HEK293 (cell line): ENCODE results near the gene EME2.

Source experiments
- REPIN1 ChIP-seq: fragments of 450-650 bp; formaldehyde crosslinking; IDR thresholded peaks from 2 replicates; pipeline ENCODE4 v1.5.1; 2017; ENCODE audit warnings: missing biosample characterization, missing genetic modification characterization, low read depth
- ZBTB21 ChIP-seq: fragments of 450-650 bp; formaldehyde crosslinking; IDR thresholded peaks from 2 replicates; pipeline ENCODE4 v1.5.1; 2017; ENCODE audit warnings: missing biosample characterization, missing genetic modification characterization
- ZFP37 ChIP-seq: fragments of 450-650 bp; formaldehyde crosslinking; IDR thresholded peaks from 2 replicates; pipeline ENCODE4 v1.5.1; 2016; ENCODE audit warnings: missing biosample characterization, missing genetic modification characterization
- ZNF175 ChIP-seq: fragments of 450-650 bp; formaldehyde crosslinking; IDR thresholded peaks from 2 replicates; pipeline ENCODE4 v1.5.1; 2016; ENCODE audit warnings: missing biosample characterization, missing genetic modification characterization
- ZNF24 ChIP-seq: fragments of 450-650 bp; formaldehyde crosslinking; IDR thresholded peaks from 2 replicates; pipeline ENCODE4 v1.5.1; 2016; ENCODE audit warnings: missing biosample characterization, missing genetic modification characterization
- ZNF423 ChIP-seq: fragments of 450-650 bp; formaldehyde crosslinking; IDR thresholded peaks from 2 replicates; pipeline ENCODE4 v1.5.1; 2016; ENCODE audit warnings: missing biosample characterization, missing genetic modification characterization
- TF ChIP-seq, protein P1 (sequence below): fragments of 450-650 bp; formaldehyde crosslinking; IDR thresholded peaks from 2 replicates; pipeline ENCODE4 v1.5.1; 2016; ENCODE audit warnings: missing biosample characterization, missing genetic modification characterization
- TF ChIP-seq, protein P2 (sequence below): fragments of 450-650 bp; formaldehyde crosslinking; IDR thresholded peaks from 2 replicates; pipeline ENCODE4 v1.5.1; 2016; ENCODE audit warnings: missing biosample characterization, missing genetic modification characterization
- TF ChIP-seq, protein P3 (sequence below): fragments of 450-650 bp; formaldehyde crosslinking; IDR thresholded peaks from 2 replicates; pipeline ENCODE4 v1.5.1; 2016; ENCODE audit warnings: missing biosample characterization, missing genetic modification characterization, low read depth

DNA sequence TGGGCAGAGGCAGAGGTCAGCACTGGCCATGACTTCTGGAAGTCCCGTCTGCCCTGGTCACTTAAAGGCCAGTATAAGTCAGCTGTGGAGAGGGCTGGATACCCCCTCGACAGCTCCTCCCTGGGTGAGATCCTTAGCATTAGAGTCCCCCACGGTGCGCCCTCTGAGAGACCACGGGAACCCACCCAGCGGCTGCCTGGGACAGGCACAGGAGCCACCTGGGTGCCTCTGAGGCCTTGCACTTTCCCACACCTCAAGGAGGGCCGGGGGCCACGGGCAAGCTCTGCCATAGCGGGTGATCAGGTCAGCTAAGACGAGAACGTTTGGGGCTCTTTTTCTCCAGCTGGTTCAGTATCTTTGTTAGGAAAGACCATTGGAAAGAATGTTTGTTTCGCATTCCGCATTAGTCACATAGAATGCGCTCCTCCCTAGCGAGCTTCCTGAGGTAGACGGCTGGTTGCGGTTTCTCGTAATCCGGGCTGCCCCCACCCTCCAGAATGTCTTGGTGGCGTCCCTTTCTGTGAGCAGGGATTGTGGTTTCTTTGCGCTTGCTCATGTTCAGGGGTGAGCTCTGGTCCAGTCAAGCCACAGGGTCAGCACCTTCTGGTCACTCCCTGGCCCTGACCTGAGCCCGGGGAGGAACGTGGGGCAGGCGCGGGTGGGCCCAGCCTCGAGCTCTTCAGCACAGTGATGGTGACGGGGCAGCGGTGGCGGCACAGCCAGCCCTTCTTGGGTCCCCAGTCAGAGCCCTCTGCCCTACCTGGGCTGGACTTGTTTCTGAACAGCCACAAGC, 26.5 kb upstream of the EME2 start:
- TF ChIP-seq ZBTB21 (no peak), ZFP37 (tag by site-specific recombination) (no peak), REPIN1 (tag by site-specific recombination) (no peak), ZNF175 (tag by site-specific recombination) (no peak), ZNF24 (tag by site-specific recombination) (no peak), ZNF423 (no peak)
- TF ChIP-seq, protein P1, sequence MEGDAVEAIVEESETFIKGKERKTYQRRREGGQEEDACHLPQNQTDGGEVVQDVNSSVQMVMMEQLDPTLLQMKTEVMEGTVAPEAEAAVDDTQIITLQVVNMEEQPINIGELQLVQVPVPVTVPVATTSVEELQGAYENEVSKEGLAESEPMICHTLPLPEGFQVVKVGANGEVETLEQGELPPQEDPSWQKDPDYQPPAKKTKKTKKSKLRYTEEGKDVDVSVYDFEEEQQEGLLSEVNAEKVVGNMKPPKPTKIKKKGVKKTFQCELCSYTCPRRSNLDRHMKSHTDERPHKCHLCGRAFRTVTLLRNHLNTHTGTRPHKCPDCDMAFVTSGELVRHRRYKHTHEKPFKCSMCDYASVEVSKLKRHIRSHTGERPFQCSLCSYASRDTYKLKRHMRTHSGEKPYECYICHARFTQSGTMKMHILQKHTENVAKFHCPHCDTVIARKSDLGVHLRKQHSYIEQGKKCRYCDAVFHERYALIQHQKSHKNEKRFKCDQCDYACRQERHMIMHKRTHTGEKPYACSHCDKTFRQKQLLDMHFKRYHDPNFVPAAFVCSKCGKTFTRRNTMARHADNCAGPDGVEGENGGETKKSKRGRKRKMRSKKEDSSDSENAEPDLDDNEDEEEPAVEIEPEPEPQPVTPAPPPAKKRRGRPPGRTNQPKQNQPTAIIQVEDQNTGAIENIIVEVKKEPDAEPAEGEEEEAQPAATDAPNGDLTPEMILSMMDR (tag by site-specific recombination): no peak
- TF ChIP-seq, protein P2, sequence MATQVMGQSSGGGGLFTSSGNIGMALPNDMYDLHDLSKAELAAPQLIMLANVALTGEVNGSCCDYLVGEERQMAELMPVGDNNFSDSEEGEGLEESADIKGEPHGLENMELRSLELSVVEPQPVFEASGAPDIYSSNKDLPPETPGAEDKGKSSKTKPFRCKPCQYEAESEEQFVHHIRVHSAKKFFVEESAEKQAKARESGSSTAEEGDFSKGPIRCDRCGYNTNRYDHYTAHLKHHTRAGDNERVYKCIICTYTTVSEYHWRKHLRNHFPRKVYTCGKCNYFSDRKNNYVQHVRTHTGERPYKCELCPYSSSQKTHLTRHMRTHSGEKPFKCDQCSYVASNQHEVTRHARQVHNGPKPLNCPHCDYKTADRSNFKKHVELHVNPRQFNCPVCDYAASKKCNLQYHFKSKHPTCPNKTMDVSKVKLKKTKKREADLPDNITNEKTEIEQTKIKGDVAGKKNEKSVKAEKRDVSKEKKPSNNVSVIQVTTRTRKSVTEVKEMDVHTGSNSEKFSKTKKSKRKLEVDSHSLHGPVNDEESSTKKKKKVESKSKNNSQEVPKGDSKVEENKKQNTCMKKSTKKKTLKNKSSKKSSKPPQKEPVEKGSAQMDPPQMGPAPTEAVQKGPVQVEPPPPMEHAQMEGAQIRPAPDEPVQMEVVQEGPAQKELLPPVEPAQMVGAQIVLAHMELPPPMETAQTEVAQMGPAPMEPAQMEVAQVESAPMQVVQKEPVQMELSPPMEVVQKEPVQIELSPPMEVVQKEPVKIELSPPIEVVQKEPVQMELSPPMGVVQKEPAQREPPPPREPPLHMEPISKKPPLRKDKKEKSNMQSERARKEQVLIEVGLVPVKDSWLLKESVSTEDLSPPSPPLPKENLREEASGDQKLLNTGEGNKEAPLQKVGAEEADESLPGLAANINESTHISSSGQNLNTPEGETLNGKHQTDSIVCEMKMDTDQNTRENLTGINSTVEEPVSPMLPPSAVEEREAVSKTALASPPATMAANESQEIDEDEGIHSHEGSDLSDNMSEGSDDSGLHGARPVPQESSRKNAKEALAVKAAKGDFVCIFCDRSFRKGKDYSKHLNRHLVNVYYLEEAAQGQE: no peak
- TF ChIP-seq, protein P3, sequence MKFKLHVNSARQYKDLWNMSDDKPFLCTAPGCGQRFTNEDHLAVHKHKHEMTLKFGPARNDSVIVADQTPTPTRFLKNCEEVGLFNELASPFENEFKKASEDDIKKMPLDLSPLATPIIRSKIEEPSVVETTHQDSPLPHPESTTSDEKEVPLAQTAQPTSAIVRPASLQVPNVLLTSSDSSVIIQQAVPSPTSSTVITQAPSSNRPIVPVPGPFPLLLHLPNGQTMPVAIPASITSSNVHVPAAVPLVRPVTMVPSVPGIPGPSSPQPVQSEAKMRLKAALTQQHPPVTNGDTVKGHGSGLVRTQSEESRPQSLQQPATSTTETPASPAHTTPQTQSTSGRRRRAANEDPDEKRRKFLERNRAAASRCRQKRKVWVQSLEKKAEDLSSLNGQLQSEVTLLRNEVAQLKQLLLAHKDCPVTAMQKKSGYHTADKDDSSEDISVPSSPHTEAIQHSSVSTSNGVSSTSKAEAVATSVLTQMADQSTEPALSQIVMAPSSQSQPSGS (tag by site-specific recombination): no peak
